ENCODE data around the gene C6orf120. TPM values are rescaled to one million over a fixed set of nuclear protein-coding genes. Genes with fewer than 3 reads are reported as not detected.
"Not testable (repeated sequence)": the region's sequence is repeated elsewhere in the genome, so short reads cannot be mapped to it uniquely, and the experiment has no call there.

Gene C6orf120
- total RNA-seq, 1 donor from 2014 or later = 22.0 TPM

DNA sequence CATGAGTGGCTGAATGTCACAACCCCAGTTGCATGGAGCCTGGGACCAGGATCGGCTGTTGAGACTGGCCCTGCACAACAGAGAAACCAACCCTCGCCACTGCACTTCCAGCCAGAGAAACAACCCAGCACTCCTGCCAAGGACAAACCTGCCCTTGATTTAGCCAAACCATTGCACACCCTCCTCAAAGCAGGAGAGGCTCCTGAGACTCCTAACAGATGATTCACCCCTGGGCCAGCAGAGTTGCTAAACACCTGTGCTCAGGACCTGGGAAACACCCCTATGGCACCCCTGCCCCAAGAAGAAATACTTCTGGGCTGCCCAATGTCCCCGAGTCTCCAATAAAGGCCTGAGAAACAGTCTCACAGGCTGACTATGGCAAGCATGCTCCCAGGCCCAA is 17.9 kb upstream of the C6orf120 start:
- no peak for DNase-seq

DNA sequence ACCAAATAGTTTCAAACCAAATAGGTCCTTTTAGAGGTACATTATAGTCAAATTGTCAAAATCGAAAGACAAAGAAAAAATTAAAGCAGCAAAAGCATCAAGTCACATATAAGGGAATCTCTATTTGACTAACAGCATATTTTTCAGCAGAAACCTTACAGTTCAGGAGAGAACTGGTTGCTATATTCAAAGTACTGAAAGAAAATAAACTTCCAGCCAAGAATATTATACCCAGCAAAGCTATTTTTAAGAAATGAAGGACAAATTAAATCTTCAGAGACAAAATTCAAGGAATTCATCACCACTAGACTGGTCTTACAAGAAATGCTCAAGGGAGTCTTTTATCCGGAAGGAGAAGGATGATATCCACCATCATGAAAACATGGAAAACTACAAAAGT is 16.1 kb upstream of the C6orf120 start:
- DNase-seq = no peak

DNA sequence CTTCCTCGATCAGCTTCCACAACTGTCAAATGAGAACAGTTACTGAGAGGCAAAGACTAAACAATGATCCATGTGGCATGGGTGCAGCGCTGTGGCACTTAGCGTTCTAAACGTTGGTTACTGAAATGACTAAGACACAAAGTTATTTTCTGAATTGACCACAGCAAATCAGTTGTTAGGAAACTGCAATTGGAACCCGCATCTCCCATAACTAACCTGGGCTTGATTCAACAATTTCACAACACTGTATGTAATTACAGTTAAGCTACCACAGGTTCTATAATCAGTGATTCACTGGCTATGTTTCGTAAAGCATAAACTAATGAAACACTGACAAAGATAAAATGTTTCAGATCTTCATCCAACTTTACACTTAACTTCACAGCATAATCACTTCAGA is 12.6 kb upstream of the C6orf120 start:
- no peak for DNase-seq

DNA sequence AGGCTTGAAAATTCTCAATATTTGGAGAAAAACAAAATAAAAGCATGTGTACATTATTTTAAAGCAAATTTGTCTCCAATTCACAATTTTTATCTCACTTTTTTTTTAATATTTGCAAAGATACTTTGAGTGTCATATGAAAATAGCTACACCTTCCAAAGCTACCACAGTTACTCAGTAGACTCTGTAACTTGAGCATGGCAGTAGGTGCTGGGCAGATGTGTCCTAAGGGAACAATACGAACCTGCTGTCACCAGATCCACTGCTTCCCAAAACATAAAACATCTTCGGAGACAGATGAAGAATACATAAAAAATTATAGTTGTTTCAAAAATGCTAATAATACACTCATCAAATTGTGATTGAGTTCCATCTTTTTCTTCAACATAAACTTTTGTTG is 10.7 kb upstream of the C6orf120 start:
- no peak for DNase-seq

DNA sequence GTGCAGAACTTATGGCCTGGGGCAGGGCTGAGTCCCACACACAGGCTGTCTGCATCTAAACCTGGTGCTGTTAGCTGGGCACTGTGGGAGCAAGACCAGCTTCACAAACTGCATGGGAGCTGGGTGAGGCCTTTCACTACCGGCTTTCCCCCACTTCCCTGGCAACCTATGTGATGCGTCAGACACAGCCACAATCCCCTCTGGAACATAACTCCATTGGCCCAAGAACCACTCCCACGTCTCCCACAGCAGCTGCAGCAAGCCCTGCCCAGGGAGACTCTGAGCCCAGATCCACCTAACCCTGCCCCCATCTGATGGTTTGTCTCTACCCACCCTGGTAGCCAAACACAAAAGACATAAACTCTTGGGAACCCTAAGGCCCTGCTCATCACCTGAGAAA is 9.4 kb upstream of the C6orf120 start:
- no peak for DNase-seq

DNA sequence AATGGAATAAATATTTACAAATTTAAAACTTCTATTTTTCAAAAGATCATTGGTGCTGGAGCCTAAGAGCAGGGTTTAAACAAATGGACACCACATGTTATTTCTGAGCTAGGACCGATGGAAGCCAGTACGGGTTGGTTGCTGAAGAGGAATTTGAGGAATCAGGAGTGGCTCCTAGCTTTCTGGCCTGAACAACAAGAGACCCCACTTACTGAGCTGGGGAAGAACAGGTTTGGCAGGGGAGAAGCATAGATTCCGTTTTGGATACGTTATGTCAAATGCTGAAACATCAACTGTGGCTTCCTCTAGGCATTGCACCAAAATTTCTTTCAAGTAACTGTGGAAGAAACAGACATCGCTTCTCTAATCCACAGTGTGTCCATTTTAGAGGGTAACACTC is 6.8 kb upstream of the C6orf120 start:
- DNase-seq = peak; percentile 18

DNA sequence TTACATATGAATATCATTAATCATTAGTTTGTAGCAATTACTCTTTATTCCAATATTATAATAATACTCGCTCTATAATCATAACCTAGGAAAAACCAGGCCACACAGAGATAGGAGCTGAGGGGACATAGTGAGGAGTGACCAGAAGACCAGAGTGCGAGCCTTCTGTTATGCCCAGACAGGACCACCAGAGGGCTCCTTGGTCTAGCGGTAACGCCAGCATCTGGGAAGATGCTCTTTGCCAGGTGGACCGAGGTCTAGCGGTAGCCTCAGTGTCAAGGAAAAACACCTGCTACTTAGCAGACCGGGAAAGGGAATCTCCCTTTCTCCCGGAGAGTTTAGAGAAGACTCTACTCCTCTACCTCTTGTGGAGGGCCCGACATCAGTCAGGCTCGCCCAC is 4.8 kb upstream of the C6orf120 start:
- not testable (repeated sequence) for DNase-seq

DNA sequence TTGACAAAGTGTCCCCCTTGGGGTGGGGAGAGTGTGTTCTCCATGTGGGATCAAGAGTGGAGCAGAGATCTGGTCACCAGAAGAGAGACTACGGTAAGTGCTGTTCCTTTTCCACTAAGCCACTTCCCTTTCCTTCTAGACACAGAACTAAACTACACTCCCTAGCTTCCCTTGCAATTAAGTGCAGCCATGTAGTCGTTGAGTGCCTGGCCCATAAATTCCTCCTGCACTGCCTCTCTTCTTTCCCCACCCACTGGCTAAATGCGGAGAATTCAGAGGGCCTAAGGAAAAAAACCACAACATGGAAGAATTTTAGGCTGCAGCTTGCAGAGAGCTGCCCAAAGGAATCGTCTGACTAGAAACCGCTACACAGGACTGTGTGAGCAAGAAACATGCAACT is 1.6 kb upstream of the C6orf120 start:
- DNase-seq = peak; percentile 14

DNA sequence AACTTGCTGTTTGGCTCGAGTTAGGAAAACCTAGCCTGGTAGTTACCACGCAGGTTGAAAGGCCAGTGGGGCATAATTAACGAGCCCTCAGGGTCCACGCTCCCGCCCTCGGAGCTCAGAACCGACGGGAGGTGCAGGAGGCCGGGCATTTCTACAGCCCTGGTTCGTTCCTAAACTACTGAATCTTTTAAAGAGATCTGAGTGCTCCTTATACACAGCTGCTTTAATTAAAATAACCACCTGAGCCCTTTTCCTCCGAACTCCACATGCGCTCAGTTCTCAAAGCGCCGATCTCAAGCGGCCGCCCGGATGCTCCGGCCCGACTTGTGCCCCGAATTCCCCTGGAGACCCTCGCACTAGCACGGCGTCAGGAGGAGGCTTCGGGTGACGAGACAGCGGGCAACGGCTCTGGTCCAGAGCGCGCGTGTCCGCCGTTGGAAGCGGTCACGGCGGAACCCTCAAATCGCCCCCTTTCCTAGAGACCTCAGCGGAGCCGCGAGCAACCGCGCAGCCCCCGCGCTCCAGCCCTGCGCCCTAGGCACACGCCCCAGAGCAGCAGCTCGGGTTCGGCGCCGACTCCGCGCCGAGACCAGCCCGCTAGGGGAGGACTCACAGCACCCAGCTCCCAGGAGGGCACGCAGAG is 494 bp upstream of the C6orf120 start:
- no peak for DNase-seq

DNA sequence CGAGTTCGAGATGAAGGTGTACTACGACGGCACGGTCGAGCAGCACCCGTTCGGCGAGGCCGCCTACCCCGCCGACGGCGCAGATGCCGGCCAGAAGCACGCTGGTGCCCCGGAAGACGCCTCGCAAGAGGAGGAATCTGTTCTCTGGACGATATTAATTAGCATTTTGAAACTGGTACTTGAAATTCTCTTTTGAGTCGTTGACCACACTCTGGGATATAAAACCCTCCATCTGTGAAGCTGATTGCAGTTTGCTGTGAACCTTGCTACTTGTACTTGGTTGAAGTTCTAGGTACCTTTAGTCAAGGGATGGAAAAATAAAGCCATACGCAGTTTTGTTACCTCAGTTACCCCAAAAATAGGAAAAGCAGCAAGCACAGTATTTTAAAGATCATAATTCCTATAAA is 917 bp downstream of the C6orf120 start:
- DNase-seq = no peak

DNA sequence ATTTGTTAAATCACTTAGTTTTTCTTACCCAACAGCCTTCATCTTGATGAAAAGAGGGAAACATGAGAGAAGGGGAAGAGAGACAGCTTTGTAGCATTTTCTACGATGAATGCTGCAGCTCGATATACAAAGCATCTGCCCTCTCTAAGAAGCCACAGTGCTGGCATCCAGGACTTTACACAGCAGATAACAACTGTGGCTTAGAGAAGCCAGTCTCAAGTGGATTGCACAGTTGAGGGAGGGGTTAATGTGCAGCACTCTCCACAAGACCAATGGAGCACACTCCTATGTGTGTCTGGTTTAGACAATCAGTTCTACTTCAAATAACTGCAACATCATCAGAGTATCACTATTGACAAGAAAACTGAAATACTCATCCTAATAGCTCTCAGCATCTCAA is 5.8 kb downstream of the C6orf120 start:
- no peak for DNase-seq

DNA sequence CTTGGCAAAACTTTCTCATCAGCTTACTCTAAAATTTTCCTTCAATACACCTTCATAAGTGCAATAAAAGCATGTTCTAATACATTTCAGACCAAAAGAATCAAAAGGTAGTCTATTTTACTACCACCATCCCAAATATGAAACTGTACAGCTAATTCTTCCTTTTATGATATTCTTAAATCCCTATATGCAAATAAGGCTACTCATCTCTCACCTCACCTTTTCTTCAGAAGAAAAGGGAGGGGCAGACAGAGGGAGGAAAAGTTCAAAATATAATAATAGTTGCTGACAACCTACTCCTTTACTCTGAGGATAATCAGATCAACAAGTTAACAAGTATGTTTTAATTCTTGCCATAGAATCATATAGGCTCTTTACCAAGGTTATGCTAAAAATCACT is 7.4 kb downstream of the C6orf120 start:
- DNase-seq = no peak

DNA sequence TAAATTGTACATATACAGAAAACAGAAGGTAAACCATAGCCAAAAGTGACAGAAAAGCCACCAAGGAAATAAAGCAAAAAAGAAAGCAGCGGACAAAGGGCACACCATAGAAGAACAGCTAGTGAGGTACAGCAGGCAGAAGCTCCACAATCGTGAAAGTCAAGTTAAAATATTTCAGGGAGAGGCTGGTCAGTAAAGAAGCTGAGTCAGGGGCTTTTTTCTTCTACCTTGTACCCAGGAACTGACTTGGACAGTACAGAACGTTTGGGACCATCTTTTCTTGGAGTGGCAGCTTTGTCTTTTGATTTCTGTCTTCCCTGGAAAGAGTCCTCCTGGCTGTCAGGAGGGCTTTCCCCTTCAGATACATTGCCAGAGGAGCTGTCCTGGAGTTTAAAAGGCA is 8.1 kb downstream of the C6orf120 start:
- no peak for DNase-seq

DNA sequence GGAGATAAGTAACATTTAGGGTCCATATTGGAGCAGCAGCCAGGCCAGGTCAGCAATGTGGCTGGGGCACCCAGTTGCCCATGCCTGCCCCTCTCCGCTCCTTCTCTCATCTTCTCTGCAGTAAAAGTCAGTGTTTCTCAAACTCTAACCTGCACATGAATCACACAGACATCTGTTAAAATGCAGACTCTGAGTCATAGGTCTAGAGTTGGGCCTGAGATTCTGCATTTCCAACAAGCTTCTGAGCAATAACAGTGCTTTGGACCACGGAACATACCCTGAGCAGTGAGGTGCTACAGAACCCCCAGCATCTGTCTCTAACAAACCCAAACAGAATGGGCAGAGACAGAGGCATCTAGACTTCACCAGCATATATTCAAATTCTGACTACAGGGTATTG is 12.3 kb downstream of the C6orf120 start:
- no peak for DNase-seq

DNA sequence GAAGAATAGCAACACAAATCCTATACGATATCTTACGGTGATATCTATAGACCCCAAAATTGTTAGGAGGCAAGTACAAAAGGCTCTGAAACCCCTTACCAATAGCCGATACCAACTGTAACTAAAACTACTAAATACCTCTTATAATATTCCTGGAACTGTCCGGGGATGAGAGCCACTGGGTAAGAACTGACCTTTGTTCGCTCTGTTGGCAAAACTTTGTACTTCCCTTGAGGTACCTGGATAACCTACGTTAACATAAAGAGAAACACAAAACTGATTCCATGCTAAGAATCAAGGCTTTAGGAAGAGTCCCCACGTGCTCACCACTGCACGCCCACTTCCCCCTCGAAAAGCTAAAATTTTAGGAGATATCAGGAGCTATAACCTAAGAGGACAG is 12.7 kb downstream of the C6orf120 start:
- DNase-seq = no peak

DNA sequence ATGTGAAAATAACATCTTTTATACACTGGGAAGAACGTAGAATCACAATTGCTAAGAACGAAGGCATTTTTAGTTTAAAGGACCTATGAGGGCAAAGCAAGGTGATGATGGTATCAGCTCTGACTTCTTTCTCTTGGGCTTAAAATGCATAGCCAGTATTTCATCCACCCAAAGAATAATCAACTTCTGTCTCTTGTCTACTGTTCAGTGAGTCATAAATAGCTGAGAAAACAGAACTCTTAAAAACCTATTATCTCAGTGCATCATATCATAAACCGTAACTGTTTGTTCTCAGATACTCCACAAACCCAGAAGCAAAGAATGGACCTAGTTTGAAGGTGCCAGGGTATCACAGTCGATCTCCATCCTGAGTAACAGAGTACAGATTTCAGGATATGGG is 17.2 kb downstream of the C6orf120 start:
- no peak for DNase-seq

DNA sequence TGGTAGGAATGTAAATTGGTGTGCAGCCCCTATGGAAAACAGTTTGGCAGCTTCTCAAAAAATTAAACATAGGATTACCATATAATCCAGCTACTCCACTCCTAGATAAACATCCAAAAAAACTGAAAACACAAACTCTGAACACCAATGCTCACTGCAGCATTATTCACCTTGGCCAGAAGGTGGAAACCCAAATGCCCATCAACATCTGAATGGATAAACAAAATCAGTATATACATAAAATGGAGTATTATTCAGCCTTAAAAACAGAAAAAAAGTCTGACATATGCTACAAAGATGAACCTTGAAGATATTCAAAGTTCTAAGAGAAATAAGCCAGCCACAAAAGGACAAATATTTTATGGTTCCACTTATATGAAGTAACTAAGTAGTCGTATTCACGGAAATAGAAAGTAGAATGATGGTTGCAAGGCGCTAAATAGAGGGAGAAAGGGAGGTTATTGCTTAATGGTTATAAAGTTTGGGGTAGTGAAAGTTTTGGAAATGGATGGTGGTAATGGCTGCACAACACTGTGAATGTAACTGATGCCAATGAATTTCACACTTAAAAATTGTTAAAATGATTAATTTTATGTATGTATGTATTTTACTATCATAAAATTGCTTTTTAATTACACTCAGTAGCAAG is 18.4 kb downstream of the C6orf120 start:
- DNase-seq = no peak

DNA sequence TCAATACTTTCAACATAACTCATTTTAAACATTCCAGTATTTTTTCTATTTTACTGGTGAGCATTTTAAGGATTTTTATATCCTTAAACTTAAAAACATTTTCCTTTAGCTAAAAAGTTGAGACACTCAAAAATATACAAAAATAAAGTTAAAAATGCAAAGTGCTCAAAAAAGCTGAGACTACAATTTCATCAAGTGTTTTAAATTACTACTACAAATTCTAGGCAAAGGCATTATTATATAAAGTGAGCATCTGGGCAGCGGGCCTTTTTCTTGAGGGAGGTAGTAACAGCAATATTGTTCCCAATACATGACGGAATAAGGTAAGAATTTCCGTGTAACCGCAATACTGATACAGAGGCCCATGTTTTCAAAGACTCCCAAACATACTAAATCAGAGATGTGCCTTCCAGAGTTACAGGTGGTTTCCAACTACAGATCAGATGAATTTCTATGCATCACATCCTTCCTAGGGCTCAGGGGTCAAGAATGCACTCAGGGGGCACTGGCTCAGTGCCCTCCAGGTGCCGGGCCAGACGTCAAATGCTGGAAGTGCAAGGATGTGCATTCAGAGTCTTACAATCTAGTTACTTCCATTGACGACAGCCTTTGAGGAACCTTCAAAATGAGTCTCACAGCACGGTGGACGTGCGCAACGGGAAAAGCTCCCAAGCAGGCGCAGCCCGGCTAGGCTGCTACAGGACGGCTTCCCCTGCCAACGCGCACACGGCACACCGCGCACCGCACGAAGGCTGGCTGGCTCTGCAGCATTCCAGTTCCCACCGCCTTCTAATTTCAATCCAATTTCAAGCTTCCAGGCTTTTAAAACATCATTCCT is 20.7 kb downstream of the C6orf120 start:
- peak; percentile 50 for DNase-seq

DNA sequence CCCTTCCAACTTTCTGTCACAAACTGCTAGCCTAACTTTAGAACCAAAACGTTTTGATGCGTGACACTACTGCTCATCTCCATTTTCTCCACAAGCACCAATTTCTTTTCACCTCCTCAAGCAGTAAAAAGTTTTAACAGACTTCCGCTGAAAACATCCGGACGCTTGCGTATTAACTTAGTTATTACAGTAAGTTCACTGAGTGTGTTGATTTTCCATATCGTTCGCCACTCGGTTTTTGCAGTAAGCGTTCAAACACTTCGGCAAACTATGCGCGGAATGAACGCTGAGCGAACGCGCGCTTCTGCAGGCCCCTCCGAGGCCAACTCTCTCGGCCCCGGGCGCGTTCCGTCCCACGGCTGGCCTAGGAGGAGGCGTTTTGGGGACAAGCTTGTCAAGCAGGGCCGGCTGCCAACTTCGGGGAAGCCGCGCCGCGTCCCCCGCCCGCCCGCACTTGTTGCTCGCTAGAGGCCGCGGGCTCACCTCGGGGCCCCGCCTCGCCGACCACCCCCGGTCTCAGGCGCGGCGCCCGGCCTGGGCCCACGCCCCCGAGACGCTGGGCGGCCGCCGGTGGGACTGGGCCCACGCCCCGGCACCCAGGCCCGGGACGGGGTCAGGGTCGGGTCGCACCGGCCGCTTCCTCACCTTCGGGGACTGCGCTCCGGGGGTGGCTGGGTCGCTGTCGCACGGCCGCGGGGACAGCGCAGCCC is 21.4 kb downstream of the C6orf120 start:
- peak; percentile 63 for DNase-seq

DNA sequence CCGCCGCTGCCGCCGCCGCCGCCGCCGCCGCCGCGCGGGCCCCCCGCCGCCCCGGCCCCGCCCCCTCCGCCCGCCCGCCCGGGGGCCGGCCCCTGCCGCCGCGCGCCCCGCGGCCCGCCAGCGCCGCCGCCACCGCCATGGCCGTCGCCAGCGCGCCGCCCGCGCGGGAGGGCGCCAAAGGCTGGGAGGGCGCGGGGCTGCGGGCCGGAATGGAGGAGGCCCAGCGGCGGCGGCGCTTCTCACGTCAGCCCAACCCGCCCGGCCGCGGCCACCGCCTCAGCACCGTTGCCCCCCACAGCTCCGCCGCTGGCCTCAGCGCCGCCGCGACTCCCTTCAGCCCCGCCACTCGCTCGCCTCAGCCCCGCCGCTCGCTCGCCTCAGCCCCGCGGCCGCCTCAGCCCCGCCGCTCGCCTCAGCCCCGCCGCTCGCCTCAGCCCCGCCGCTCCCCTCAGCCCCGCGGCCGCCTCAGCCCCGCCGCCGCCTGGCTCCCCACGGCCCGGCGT is 22.1 kb downstream of the C6orf120 start:
- DNase-seq = no peak

DNA sequence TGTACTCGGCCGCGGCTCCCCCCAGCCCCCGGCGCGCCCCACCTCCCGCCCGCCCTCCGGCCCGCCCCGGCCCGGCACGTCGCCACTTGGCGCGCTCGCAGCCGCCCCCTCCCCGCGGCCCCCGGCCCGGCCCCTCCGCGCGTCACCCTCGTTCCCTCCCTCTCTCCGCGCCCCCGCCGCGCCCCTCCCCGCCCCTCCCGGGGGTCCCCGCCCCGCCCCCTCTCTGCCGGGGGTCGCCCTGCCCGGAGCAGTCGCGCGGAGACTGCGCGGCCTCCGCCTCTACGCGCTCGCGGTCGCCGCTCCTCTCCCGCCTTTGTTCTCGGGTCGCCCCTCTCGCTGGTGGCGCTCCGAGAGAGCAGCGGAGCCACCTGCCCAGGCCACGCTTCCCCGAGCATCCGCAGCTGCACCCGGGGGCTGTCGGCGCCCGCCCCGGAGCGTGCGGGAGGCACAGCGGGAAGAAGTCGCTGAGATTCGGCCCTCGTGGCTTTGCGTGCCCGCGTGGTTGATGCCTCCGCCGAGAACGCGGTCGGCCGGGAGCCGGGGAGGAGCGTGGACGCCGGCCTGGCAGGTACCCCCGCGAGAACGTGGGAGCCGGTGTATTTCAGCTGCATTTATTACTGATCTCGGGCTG is 22.7 kb downstream of the C6orf120 start, which contains the start of gene PHF10:
TSS of gene PHF10 (minus strand) at position 7 of the 631 bp plus-strand sequence. CDS start 569 bp downstream, outside the sequence.
- DNase-seq = peak; percentile 62
